H7 (cell line): ENCODE results near the gene TCP11. TPM values are rescaled to one million over a fixed set of nuclear protein-coding genes. Genes with fewer than 3 reads are reported as not detected.
A peak's percentile ranks its signal among the peaks of the same experiment; 100 is the strongest.

Experiments used
- DNase-seq: peaks from one replicate; pipeline ENCODE4 v3.0.0; 2012
- H3K27me3 ChIP-seq: 2 replicates; pipeline ENCODE4 v1.6.0; 2011; ENCODE audit warnings: mild to moderate bottlenecking, low read length; ENCODE audit not compliant: control insufficient read depth, insufficient read depth
- H3K36me3 ChIP-seq: replicated peaks from 2 replicates; pipeline ENCODE4 v1.5.1; 2011; ENCODE audit warnings: low read length; ENCODE audit not compliant: control insufficient read depth, insufficient read depth
- H3K4me3 ChIP-seq: 2 replicates; pipeline ENCODE4 v1.5.1; 2011; ENCODE audit warnings: low read depth, mild to moderate bottlenecking, control low read depth, low read length, moderate library complexity; ENCODE audit not compliant: insufficient read depth
- total RNA-seq: library from RNA; depleted of rRNA; stranded (reverse); fragments of >200 nt; shearing (Covaris generic); gene quantifications from 2 replicates; pipeline ENCODE4 v1.2.3, GENCODE V29; 2014; rRNA removed

TCP11 gene
- total RNA-seq = 0.31 TPM in 1 of 2 replicates, not detected in the other

GRCh38 chr6:35141007-35141655, at the start of gene TCP11:
Gene TCP11 (minus strand): TSS chr6:35141339. CDS start chr6:35140870, 469 bp downstream.
- DNase-seq = peak; percentile 63
- Histone ChIP-seq H3K4me3 (no peak within 1 kb of the TSS; the same call in 1 of the 2 replicates), H3K27me3 (peaks cover 6% of the 10 kb centered on the region), H3K36me3 (no peaks in the 10 kb centered on the region)

- Histone ChIP-seq H3K4me3 (no peak overlapping the region), H3K27me3 (no peaks in the 10 kb centered on the region; the same call in 1 of the 2 replicates), H3K36me3 (no peaks in the 10 kb centered on the region)
- DNase-seq = no peak
Observed at GRCh38 chr6:35190306-35190705, 49.2 kb upstream of the TCP11 start.

- H3K4me3 ChIP-seq = no peak overlapping the region
- no peaks in the 10 kb centered on the region for H3K36me3 ChIP-seq
- no peak for DNase-seq
- H3K27me3 ChIP-seq = no peaks in the 10 kb centered on the region; the same call in 1 of the 2 replicates
Observed at GRCh38 chr6:35188886-35189285, 47.7 kb upstream of the TCP11 start.

- no peaks in the 10 kb centered on the region for H3K36me3 ChIP-seq
- no peak overlapping the region for H3K4me3 ChIP-seq
- no peak for DNase-seq
- peaks cover 7% of the 10 kb centered on the region for H3K27me3 ChIP-seq
Observed at GRCh38 chr6:35186571-35186970, 45.4 kb upstream of the TCP11 start.

- Histone ChIP-seq H3K36me3 (no peaks in the 10 kb centered on the region), H3K27me3 (peaks cover 8% of the 10 kb centered on the region), H3K4me3 (no peak overlapping the region)
- DNase-seq = no peak
Observed at GRCh38 chr6:35185971-35186370, 44.8 kb upstream of the TCP11 start.

- DNase-seq = no peak
- Histone ChIP-seq H3K36me3 (no peaks in the 10 kb centered on the region), H3K4me3 (no peak overlapping the region), H3K27me3 (peaks cover 8% of the 10 kb centered on the region)
Observed at GRCh38 chr6:35185302-35185681, 44.2 kb upstream of the TCP11 start.

GRCh38 chr6:35184580-35185301, 43.6 kb upstream of the TCP11 start:
- Histone ChIP-seq H3K36me3 (no peaks in the 10 kb centered on the region), H3K4me3 (no peak overlapping the region), H3K27me3 (peaks cover 8% of the 10 kb centered on the region)
- no peak for DNase-seq

GRCh38 chr6:35183935-35184334, 42.8 kb upstream of the TCP11 start:
- Histone ChIP-seq H3K36me3 (no peaks in the 10 kb centered on the region), H3K4me3 (no peak overlapping the region), H3K27me3 (peaks cover 8% of the 10 kb centered on the region)
- no peak for DNase-seq

- DNase-seq = no peak
- Histone ChIP-seq H3K36me3 (no peaks in the 10 kb centered on the region), H3K27me3 (peaks cover 8% of the 10 kb centered on the region), H3K4me3 (no peak overlapping the region)
Observed at GRCh38 chr6:35183281-35183680, 42.1 kb upstream of the TCP11 start.

GRCh38 chr6:35181933-35182612, 40.9 kb upstream of the TCP11 start:
- peak; percentile 86 for DNase-seq
- Histone ChIP-seq H3K4me3 (peak overlapping the region; percentile 17), H3K27me3 (peaks cover 8% of the 10 kb centered on the region), H3K36me3 (no peaks in the 10 kb centered on the region)

- Histone ChIP-seq H3K27me3 (peaks cover 8% of the 10 kb centered on the region), H3K4me3 (no peak overlapping the region)
Observed at GRCh38 chr6:35181308-35181932, 40.3 kb upstream of the TCP11 start.

GRCh38 chr6:35179901-35180535, 38.9 kb upstream of the TCP11 start:
- no peak for DNase-seq
- Histone ChIP-seq H3K27me3 (peaks cover 8% of the 10 kb centered on the region), H3K36me3 (no peaks in the 10 kb centered on the region), H3K4me3 (no peak overlapping the region)

More at GRCh38 chr6:35181308-35181932, 40.3 kb upstream of the TCP11 start:
- no peak for DNase-seq
- no peaks in the 10 kb centered on the region for H3K36me3 ChIP-seq

- no peaks in the 10 kb centered on the region for H3K36me3 ChIP-seq
- peaks cover 8% of the 10 kb centered on the region for H3K27me3 ChIP-seq
- H3K4me3 ChIP-seq = no peak overlapping the region
- no peak for DNase-seq
Observed at GRCh38 chr6:35178932-35179832, 38.0 kb upstream of the TCP11 start.
